ENCODE data around the gene LDAH.

The LDAH gene

GRCh38 chr2:20678086-20678395, 144.9 kb downstream of the LDAH start:
- no peak for DNase-seq

GRCh38 chr2:20677301-20678085, 145.4 kb downstream of the LDAH start:
- DNase-seq = peak; percentile 4

- DNase-seq = peak; percentile 1
Measured at GRCh38 chr2:20676353-20677215, 146.3 kb downstream of the LDAH start.

- DNase-seq = peak; percentile 5
Measured at GRCh38 chr2:20675701-20676352, 147.1 kb downstream of the LDAH start.

GRCh38 chr2:20674974-20675679, 147.8 kb downstream of the LDAH start:
- peak; percentile 15 for DNase-seq

- DNase-seq = peak; percentile 6
Measured at GRCh38 chr2:20674309-20674965, 148.5 kb downstream of the LDAH start.

GRCh38 chr2:20673686-20674308, 149.1 kb downstream of the LDAH start:
- peak; percentile 1 for DNase-seq

- DNase-seq = peak; percentile 54
Measured at GRCh38 chr2:20672201-20672951, 150.5 kb downstream of the LDAH start.

- no peak for DNase-seq
Measured at GRCh38 chr2:20671736-20672080, 151.2 kb downstream of the LDAH start.

- DNase-seq = peak; percentile 75
Measured at GRCh38 chr2:20671036-20671735, 151.7 kb downstream of the LDAH start.

- peak; percentile 81 for DNase-seq
Measured at GRCh38 chr2:20670315-20671035, 152.4 kb downstream of the LDAH start.

- DNase-seq = no peak
Measured at GRCh38 chr2:20669562-20670314, 153.2 kb downstream of the LDAH start.

- no peak for DNase-seq
Measured at GRCh38 chr2:20668871-20669475, 153.9 kb downstream of the LDAH start.

GRCh38 chr2:20668451-20668850, 154.4 kb downstream of the LDAH start:
- no peak for DNase-seq

GRCh38 chr2:20667531-20668401, 155.1 kb downstream of the LDAH start:
- DNase-seq = peak; percentile 58

- DNase-seq = no peak
Measured at GRCh38 chr2:20667151-20667530, 155.8 kb downstream of the LDAH start.

GRCh38 chr2:20666304-20667150, 156.4 kb downstream of the LDAH start, which contains the start of gene GDF7:
GDF7 (plus strand) TSS chr2:20667144; CDS start chr2:20667240, 96 bp downstream.
- no peak for DNase-seq

All from retina (tissue), 1 donor.